Ectodermal cell (in vitro differentiated cells): Measurements from ENCODE around the gene IDUA.

Experiments
- H3K27ac ChIP-seq: 2 replicates; pipeline ENCODE4 v1.7.0; 2013; ENCODE audit warnings: mild to moderate bottlenecking, low read depth, low read length; ENCODE audit not compliant: insufficient read depth, poor library complexity, severe bottlenecking
- H3K27me3 ChIP-seq: 2 replicates; pipeline ENCODE4 v1.7.0; 2013; ENCODE audit warnings: mild to moderate bottlenecking, low read length; ENCODE audit not compliant: insufficient read depth, control insufficient read depth, poor library complexity, severe bottlenecking
- H3K36me3 ChIP-seq: one replicate; pipeline ENCODE4 v1.7.0; 2013; ENCODE audit warnings: low read length; ENCODE audit not compliant: control insufficient read depth, insufficient read depth
- H3K4me1 ChIP-seq: one replicate; pipeline ENCODE4 v1.7.0; 2013; ENCODE audit warnings: low read length; ENCODE audit not compliant: control insufficient read depth, insufficient read depth
- H3K4me3 ChIP-seq: 2 replicates; pipeline ENCODE4 v1.7.0; 2013; ENCODE audit warnings: low read depth, low read length, control low read depth; ENCODE audit not compliant: insufficient read depth
- H3K9me3 ChIP-seq: 2 replicates; pipeline ENCODE4 v1.7.0; 2013; ENCODE audit warnings: mild to moderate bottlenecking, low read length, moderate library complexity; ENCODE audit not compliant: control insufficient read depth
- WGBS, 2 experiments: methylation state at CpG; one replicate each; pipeline ENCODE4 v1.1.7; 2013; ENCODE audit warnings: missing lambda C conversion rate in 2 of 2; 5-methylcytosine and 5-hydroxymethylcytosine counted together

Gene IDUA

GRCh38 chr4:1021386-1022050 lies 34.7 kb downstream of the IDUA start:
- H3K4me3 ChIP-seq: no peak overlapping the region
- H3K27ac ChIP-seq: no peak overlapping the region
- WGBS, 2 experiments: 92 to 94% methylated on average over 19 of the region's 19 CpGs
- H3K27me3 ChIP-seq: no peaks in the 10 kb centered on the region
- no peaks in the 10 kb centered on the region for H3K9me3 ChIP-seq
- peaks cover 23% of the 10 kb centered on the region for H3K4me1 ChIP-seq
- no peaks in the 10 kb centered on the region for H3K36me3 ChIP-seq

- no peak overlapping the region for H3K4me3 ChIP-seq
- no peak overlapping the region for H3K27ac ChIP-seq
- peaks cover 23% of the 10 kb centered on the region for H3K4me1 ChIP-seq
- whole genome bisulfite sequencing, 2 experiments: 95% methylated on average over 46 of the region's 46 CpGs
- no peaks in the 10 kb centered on the region for H3K27me3 ChIP-seq
- no peaks in the 10 kb centered on the region for H3K36me3 ChIP-seq
- no peaks in the 10 kb centered on the region for H3K9me3 ChIP-seq
Measured at GRCh38 chr4:1022051-1022738, 35.4 kb downstream of the IDUA start.

- 86 to 88% methylated on average over 19 of the region's 19 CpGs for WGBS, 2 experiments
- H3K27ac ChIP-seq: no peak overlapping the region
- no peaks in the 10 kb centered on the region for H3K9me3 ChIP-seq
- H3K27me3 ChIP-seq: no peaks in the 10 kb centered on the region
- H3K4me3 ChIP-seq: no peak overlapping the region
- H3K4me1 ChIP-seq: peaks cover 27% of the 10 kb centered on the region
- no peaks in the 10 kb centered on the region for H3K36me3 ChIP-seq
Measured at GRCh38 chr4:1022739-1023066, 35.9 kb downstream of the IDUA start.

GRCh38 chr4:1023075-1023640 lies 36.3 kb downstream of the IDUA start:
- 90 to 91% methylated on average over 20 of the region's 20 CpGs for WGBS, 2 experiments

GRCh38 chr4:1023895-1024740 lies 37.3 kb downstream of the IDUA start:
- Histone ChIP-seq H3K27me3 (no peaks in the 10 kb centered on the region), H3K27ac (no peak overlapping the region), H3K4me1 (peaks cover 26% of the 10 kb centered on the region), H3K36me3 (no peaks in the 10 kb centered on the region), H3K4me3 (no peak overlapping the region), H3K9me3 (no peaks in the 10 kb centered on the region)
- 96% methylated on average over 79 to 83 of the region's 83 CpGs for WGBS, 2 experiments

More at GRCh38 chr4:1023075-1023640, 36.3 kb downstream of the IDUA start:
- Histone ChIP-seq H3K4me1 (peaks cover 32% of the 10 kb centered on the region), H3K4me3 (no peak overlapping the region), H3K36me3 (no peaks in the 10 kb centered on the region), H3K27ac (no peak overlapping the region), H3K9me3 (no peaks in the 10 kb centered on the region), H3K27me3 (no peaks in the 10 kb centered on the region)

GRCh38 chr4:1024882-1025545 lies 38.2 kb downstream of the IDUA start:
- H3K4me1 ChIP-seq: peaks cover 17% of the 10 kb centered on the region
- 94 to 96% methylated on average over 32 of the region's 32 CpGs for WGBS, 2 experiments
- H3K27ac ChIP-seq: no peak overlapping the region
- H3K4me3 ChIP-seq: no peak overlapping the region
- H3K36me3 ChIP-seq: no peaks in the 10 kb centered on the region
- H3K27me3 ChIP-seq: no peaks in the 10 kb centered on the region
- H3K9me3 ChIP-seq: no peaks in the 10 kb centered on the region

- H3K27ac ChIP-seq: no peak overlapping the region
- no peak overlapping the region for H3K4me3 ChIP-seq
- H3K36me3 ChIP-seq: no peaks in the 10 kb centered on the region
- 65 to 69% methylated on average over 17 of the region's 17 CpGs for WGBS, 2 experiments
- H3K9me3 ChIP-seq: no peaks in the 10 kb centered on the region
- H3K4me1 ChIP-seq: peaks cover 15% of the 10 kb centered on the region
- H3K27me3 ChIP-seq: no peaks in the 10 kb centered on the region
Measured at GRCh38 chr4:1026115-1026514, 39.3 kb downstream of the IDUA start.

GRCh38 chr4:1027219-1027914 lies 40.5 kb downstream of the IDUA start:
- WGBS, 2 experiments: 77 to 78% methylated on average over 26 of the region's 26 CpGs
- no peak overlapping the region for H3K27ac ChIP-seq
- H3K4me3 ChIP-seq: no peak overlapping the region
- H3K9me3 ChIP-seq: no peaks in the 10 kb centered on the region
- no peaks in the 10 kb centered on the region for H3K27me3 ChIP-seq
- H3K4me1 ChIP-seq: peaks cover 12% of the 10 kb centered on the region
- H3K36me3 ChIP-seq: no peaks in the 10 kb centered on the region

- Histone ChIP-seq H3K4me1 (peaks cover 11% of the 10 kb centered on the region), H3K9me3 (no peaks in the 10 kb centered on the region), H3K27ac (no peak overlapping the region), H3K36me3 (no peaks in the 10 kb centered on the region), H3K4me3 (no peak overlapping the region), H3K27me3 (no peaks in the 10 kb centered on the region)
- WGBS, 2 experiments: 76 to 81% methylated on average over 9 of the region's 9 CpGs
Measured at GRCh38 chr4:1027915-1028238, 41.0 kb downstream of the IDUA start.
